ENCODE measurements around the gene STMND1. TPM values are rescaled to one million over a fixed set of nuclear protein-coding genes. Genes with fewer than 3 reads are reported as not detected.

STMND1 gene
- polyA plus RNA-seq, 1 donor from 2014 or later = 0.59 TPM

GRCh38 chr6:17144016-17144415, 42.2 kb downstream of the STMND1 start:
- H3K4me3 ChIP-seq (ENCODE audit: low read length) = no peak overlapping the region
- H3K9me3 ChIP-seq (ENCODE audit: low read length) = no peaks in the 10 kb centered on the region
- H3K9ac ChIP-seq (ENCODE audit: low read length) = no peak overlapping the region
- H3K4me2 ChIP-seq (ENCODE audit: low read length) = no peak overlapping the region
- no peaks in the 10 kb centered on the region for H3K79me2 ChIP-seq (replicated peaks; ENCODE audit: insufficient read depth, low read length)
- H2AFZ ChIP-seq (ENCODE audit: low read depth, low read length) = no peak overlapping the region
- H3K36me3 ChIP-seq (ENCODE audit: insufficient read depth, low read length) = no peaks in the 10 kb centered on the region
- no peaks in the 10 kb centered on the region for H4K20me1 ChIP-seq (ENCODE audit: insufficient read depth)
- no peaks in the 10 kb centered on the region for H3K27me3 ChIP-seq (ENCODE audit: insufficient read depth, low read depth, low read length)
- no peak for TF ChIP-seq REST (IDR thresholded peaks at IDR 0.05; ENCODE audit: borderline replicate concordance)
- TF ChIP-seq MXI1 (conservative IDR thresholded peaks at IDR 0.05; ENCODE audit: poor library complexity, severe bottlenecking) = no peak
- TF ChIP-seq EP300 (conservative IDR thresholded peaks at IDR 0.05; ENCODE audit: poor library complexity, severe bottlenecking) = no peak
- TF ChIP-seq POLR2AphosphoS5 (IDR thresholded peaks at IDR 0.05) = no peak
- no peak for TF ChIP-seq SMC3 (conservative IDR thresholded peaks at IDR 0.05; ENCODE audit: poor library complexity)
- no peak for TF ChIP-seq CTCF (IDR thresholded peaks at IDR 0.05; ENCODE audit: poor library complexity, severe bottlenecking)
- no peaks in the 10 kb centered on the region for H3F3A ChIP-seq (ENCODE audit: insufficient read depth, low read length, poor library complexity, severe bottlenecking)
- H3K27ac ChIP-seq (ENCODE audit: low read length) = no peak overlapping the region
- no peaks in the 10 kb centered on the region for H3K9me2 ChIP-seq (ENCODE audit: insufficient read depth, low read length)

GRCh38 chr6:17149571-17149970, 47.7 kb downstream of the STMND1 start:
- H3K4me3 ChIP-seq (ENCODE audit: low read length) = no peak overlapping the region
- H3F3A ChIP-seq (ENCODE audit: insufficient read depth, low read length, poor library complexity, severe bottlenecking) = no peaks in the 10 kb centered on the region
- H2AFZ ChIP-seq (ENCODE audit: low read depth, low read length) = no peak overlapping the region
- H3K9ac ChIP-seq (ENCODE audit: low read length) = no peak overlapping the region
- no peaks in the 10 kb centered on the region for H3K36me3 ChIP-seq (ENCODE audit: insufficient read depth, low read length)
- H3K9me3 ChIP-seq (ENCODE audit: low read length) = no peaks in the 10 kb centered on the region
- H3K4me2 ChIP-seq (ENCODE audit: low read length) = no peak overlapping the region
- H3K27me3 ChIP-seq (ENCODE audit: insufficient read depth, low read depth, low read length) = no peaks in the 10 kb centered on the region
- no peaks in the 10 kb centered on the region for H3K79me2 ChIP-seq (replicated peaks; ENCODE audit: insufficient read depth, low read length)
- TF ChIP-seq RAD21 (conservative IDR thresholded peaks at IDR 0.05) = no peak
- H4K20me1 ChIP-seq (ENCODE audit: insufficient read depth) = no peaks in the 10 kb centered on the region
- H3K9me2 ChIP-seq (ENCODE audit: insufficient read depth, low read length) = no peaks in the 10 kb centered on the region
- no peak overlapping the region for H3K27ac ChIP-seq (ENCODE audit: low read length)

GRCh38 chr6:17150096-17150495, 48.2 kb downstream of the STMND1 start:
- Histone ChIP-seq H3K4me3 (ENCODE audit: low read length) (no peak overlapping the region), H3K79me2 (replicated peaks; ENCODE audit: insufficient read depth, low read length) (no peaks in the 10 kb centered on the region), H3K9me3 (ENCODE audit: low read length) (no peaks in the 10 kb centered on the region), H3F3A (ENCODE audit: insufficient read depth, low read length, poor library complexity, severe bottlenecking) (no peaks in the 10 kb centered on the region), H3K4me2 (ENCODE audit: low read length) (no peak overlapping the region), H4K20me1 (ENCODE audit: insufficient read depth) (no peaks in the 10 kb centered on the region), H3K27ac (ENCODE audit: low read length) (no peak overlapping the region), H3K9me2 (ENCODE audit: insufficient read depth, low read length) (no peaks in the 10 kb centered on the region), H3K36me3 (ENCODE audit: insufficient read depth, low read length) (no peaks in the 10 kb centered on the region), H3K9ac (ENCODE audit: low read length) (no peak overlapping the region), H2AFZ (ENCODE audit: low read depth, low read length) (no peak overlapping the region), H3K27me3 (ENCODE audit: insufficient read depth, low read depth, low read length) (no peaks in the 10 kb centered on the region)
- TF ChIP-seq CTCF (IDR thresholded peaks at IDR 0.05; ENCODE audit: poor library complexity, severe bottlenecking) = no peak
- no peak for TF ChIP-seq MXI1 (conservative IDR thresholded peaks at IDR 0.05; ENCODE audit: poor library complexity, severe bottlenecking)
- no peak for TF ChIP-seq SMC3 (conservative IDR thresholded peaks at IDR 0.05; ENCODE audit: poor library complexity)

Measured in neural cell (in vitro differentiated cells).